Measurements from ENCODE around the gene FBXO31. TPM values are rescaled to one million over a fixed set of nuclear protein-coding genes. Genes with fewer than 3 reads are reported as not detected.

The FBXO31 gene
- polyA plus RNA-seq, 1 donor from 2014 or later: 20.6 TPM

GRCh38 chr16:87431926-87432325, 48.4 kb upstream of the FBXO31 start:
- no peak overlapping the region for H3K4me2 ChIP-seq (ENCODE audit: low read length)
- no peaks in the 10 kb centered on the region for H3K36me3 ChIP-seq (ENCODE audit: insufficient read depth, low read length)
- H3K27me3 ChIP-seq (ENCODE audit: insufficient read depth, low read depth, low read length): no peaks in the 10 kb centered on the region
- no peak overlapping the region for H3K27ac ChIP-seq (ENCODE audit: low read length)
- no peak overlapping the region for H3K4me3 ChIP-seq (ENCODE audit: low read length)
- no peaks in the 10 kb centered on the region for H3K9me2 ChIP-seq (ENCODE audit: insufficient read depth, low read length)
- H2AFZ ChIP-seq (ENCODE audit: low read depth, low read length): no peak overlapping the region
- no peaks in the 10 kb centered on the region for H3K9me3 ChIP-seq (ENCODE audit: low read length)
- no peaks in the 10 kb centered on the region for H3K79me2 ChIP-seq (replicated peaks; ENCODE audit: insufficient read depth, low read length)
- no peaks in the 10 kb centered on the region for H3F3A ChIP-seq (ENCODE audit: insufficient read depth, low read length, poor library complexity, severe bottlenecking)
- no peak for TF ChIP-seq SMC3 (conservative IDR thresholded peaks at IDR 0.05; ENCODE audit: poor library complexity)
- TF ChIP-seq EZH2 (IDR thresholded peaks at IDR 0.05; ENCODE audit: borderline replicate concordance, insufficient read depth, low read length, poor library complexity, severe bottlenecking): no peak
- TF ChIP-seq MXI1 (conservative IDR thresholded peaks at IDR 0.05; ENCODE audit: poor library complexity, severe bottlenecking): no peak
- TF ChIP-seq TAF1 (IDR thresholded peaks at IDR 0.05; ENCODE audit: low read depth): no peak
- TF ChIP-seq POLR2AphosphoS5 (IDR thresholded peaks at IDR 0.05): no peak
- no peak for TF ChIP-seq CTCF (IDR thresholded peaks at IDR 0.05; ENCODE audit: poor library complexity, severe bottlenecking)
- no peak for TF ChIP-seq RAD21 (conservative IDR thresholded peaks at IDR 0.05)
- TF ChIP-seq, protein P1, sequence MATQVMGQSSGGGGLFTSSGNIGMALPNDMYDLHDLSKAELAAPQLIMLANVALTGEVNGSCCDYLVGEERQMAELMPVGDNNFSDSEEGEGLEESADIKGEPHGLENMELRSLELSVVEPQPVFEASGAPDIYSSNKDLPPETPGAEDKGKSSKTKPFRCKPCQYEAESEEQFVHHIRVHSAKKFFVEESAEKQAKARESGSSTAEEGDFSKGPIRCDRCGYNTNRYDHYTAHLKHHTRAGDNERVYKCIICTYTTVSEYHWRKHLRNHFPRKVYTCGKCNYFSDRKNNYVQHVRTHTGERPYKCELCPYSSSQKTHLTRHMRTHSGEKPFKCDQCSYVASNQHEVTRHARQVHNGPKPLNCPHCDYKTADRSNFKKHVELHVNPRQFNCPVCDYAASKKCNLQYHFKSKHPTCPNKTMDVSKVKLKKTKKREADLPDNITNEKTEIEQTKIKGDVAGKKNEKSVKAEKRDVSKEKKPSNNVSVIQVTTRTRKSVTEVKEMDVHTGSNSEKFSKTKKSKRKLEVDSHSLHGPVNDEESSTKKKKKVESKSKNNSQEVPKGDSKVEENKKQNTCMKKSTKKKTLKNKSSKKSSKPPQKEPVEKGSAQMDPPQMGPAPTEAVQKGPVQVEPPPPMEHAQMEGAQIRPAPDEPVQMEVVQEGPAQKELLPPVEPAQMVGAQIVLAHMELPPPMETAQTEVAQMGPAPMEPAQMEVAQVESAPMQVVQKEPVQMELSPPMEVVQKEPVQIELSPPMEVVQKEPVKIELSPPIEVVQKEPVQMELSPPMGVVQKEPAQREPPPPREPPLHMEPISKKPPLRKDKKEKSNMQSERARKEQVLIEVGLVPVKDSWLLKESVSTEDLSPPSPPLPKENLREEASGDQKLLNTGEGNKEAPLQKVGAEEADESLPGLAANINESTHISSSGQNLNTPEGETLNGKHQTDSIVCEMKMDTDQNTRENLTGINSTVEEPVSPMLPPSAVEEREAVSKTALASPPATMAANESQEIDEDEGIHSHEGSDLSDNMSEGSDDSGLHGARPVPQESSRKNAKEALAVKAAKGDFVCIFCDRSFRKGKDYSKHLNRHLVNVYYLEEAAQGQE (IDR thresholded peaks at IDR 0.05; ENCODE audit: borderline replicate concordance): no peak
- no peak for TF ChIP-seq EP300 (conservative IDR thresholded peaks at IDR 0.05; ENCODE audit: poor library complexity, severe bottlenecking)
- H3K9ac ChIP-seq (ENCODE audit: low read length): no peak overlapping the region
- no peaks in the 10 kb centered on the region for H4K20me1 ChIP-seq (ENCODE audit: insufficient read depth)

DNA sequence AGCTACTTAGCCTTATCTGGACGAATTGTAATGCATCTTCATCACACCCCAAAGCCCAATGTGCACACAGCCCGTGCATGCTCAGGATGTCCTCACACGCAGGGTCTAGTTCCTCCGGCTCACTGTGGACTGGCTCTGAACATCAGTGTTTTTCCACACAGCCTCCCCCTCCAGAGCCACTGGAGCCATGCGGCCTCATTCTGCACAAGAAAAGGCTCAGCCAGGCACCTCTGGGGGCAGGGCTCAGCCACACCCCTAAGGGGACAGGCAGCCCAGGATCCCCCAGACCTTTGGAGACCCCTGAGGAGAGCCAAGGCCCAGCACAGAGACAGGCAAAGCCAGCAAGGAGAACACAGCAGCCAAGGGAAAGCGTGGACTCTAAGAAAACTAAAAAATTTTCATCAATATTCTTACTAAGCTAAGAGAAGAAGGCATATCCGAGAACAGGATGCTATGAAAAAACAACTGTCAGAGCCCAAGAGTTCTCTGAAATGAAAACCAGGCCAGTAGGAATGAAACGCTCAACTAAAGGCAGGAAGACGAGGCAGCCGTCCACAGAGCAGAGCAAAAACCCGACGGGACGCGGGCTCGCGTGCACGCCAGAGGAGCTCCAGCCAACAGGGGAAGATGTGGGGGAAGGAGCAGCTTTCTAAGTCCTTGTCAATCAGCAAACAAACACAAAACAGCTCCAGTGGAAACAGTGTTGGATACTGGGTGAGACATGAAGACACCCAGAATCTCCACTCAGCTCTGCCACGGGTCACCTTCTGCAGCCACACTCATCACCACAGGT, 43.0 kb upstream of the FBXO31 start:
- Histone ChIP-seq H3K9ac (ENCODE audit: low read length) (no peak overlapping the region), H2AFZ (ENCODE audit: low read depth, low read length) (no peak overlapping the region), H3K9me3 (ENCODE audit: low read length) (no peaks in the 10 kb centered on the region), H3K4me3 (ENCODE audit: low read length) (no peak overlapping the region), H3K27me3 (ENCODE audit: insufficient read depth, low read depth, low read length) (no peaks in the 10 kb centered on the region), H3K36me3 (ENCODE audit: insufficient read depth, low read length) (no peaks in the 10 kb centered on the region), H3K9me2 (ENCODE audit: insufficient read depth, low read length) (no peaks in the 10 kb centered on the region), H3K27ac (ENCODE audit: low read length) (no peak overlapping the region), H3K4me2 (ENCODE audit: low read length) (no peak overlapping the region), H3K79me2 (replicated peaks; ENCODE audit: insufficient read depth, low read length) (no peaks in the 10 kb centered on the region), H4K20me1 (ENCODE audit: insufficient read depth) (no peaks in the 10 kb centered on the region), H3F3A (ENCODE audit: insufficient read depth, low read length, poor library complexity, severe bottlenecking) (no peaks in the 10 kb centered on the region)
- TF ChIP-seq EP300 (conservative IDR thresholded peaks at IDR 0.05; ENCODE audit: poor library complexity, severe bottlenecking): no peak
- TF ChIP-seq EZH2 (IDR thresholded peaks at IDR 0.05; ENCODE audit: borderline replicate concordance, insufficient read depth, low read length, poor library complexity, severe bottlenecking): no peak
- TF ChIP-seq, protein P1 (IDR thresholded peaks at IDR 0.05; ENCODE audit: borderline replicate concordance): no peak
- no peak for TF ChIP-seq POLR2AphosphoS5 (IDR thresholded peaks at IDR 0.05)
- TF ChIP-seq CTCF (IDR thresholded peaks at IDR 0.05; ENCODE audit: poor library complexity, severe bottlenecking): no peak
- no peak for TF ChIP-seq TAF1 (IDR thresholded peaks at IDR 0.05; ENCODE audit: low read depth)
- TF ChIP-seq MXI1 (conservative IDR thresholded peaks at IDR 0.05; ENCODE audit: poor library complexity, severe bottlenecking): no peak
- TF ChIP-seq RAD21 (conservative IDR thresholded peaks at IDR 0.05): no peak
- TF ChIP-seq SMC3 (conservative IDR thresholded peaks at IDR 0.05; ENCODE audit: poor library complexity): no peak
